Gastrocnemius medialis (tissue), 4 donors: ENCODE data around the gene ZNRD2.

ENCODE experiments used
- POLR2A ChIP-seq, 2 donors: fragments of 450-650 bp; IDR thresholded peaks; one replicate each; pipeline ENCODE4 v1.6.1; 2017; ENCODE audit warnings: antibody characterized with exemption in 2 of 2, mild to moderate bottlenecking in 2 of 2, moderate library complexity in 2 of 2
- TF ChIP-seq, protein P1 (sequence below), 5 experiments: fragments of 450-650 bp in 3 of 5; fragments of 200-600 bp in 2 of 5; sonication (generic) in 2 of 5; IDR thresholded peaks in 4 of 5; conservative IDR thresholded peaks in 1 of 5; 1 replicate in 4 of 5; 2 replicates in 1 of 5; pipeline ENCODE4 v1.5.1; 2016 to 2019; ENCODE audit warnings: antibody characterized with exemption in 5 of 5, mild to moderate bottlenecking in 3 of 5, moderate library complexity in 3 of 5

DNA sequence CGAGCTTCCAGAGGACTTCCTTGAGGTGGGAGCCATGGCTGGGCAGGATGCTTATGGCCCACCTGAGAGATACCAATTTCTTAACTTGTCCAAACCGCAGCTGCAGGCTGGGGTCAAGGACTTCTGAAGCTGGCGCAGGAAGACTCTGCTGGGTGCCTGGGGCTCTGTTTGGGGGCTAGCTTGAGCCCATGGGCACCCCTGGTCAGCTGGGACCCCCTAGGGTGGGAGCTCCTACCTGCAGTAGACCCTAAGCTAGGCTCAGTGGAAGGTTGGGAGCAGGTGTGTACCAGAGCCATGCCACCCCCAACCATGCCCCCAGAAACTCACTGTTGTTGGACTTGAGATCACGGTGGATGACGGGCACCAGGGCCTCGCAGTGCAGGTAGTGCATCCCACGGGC lies 42.4 kb downstream of the ZNRD2 start:
- TF ChIP-seq, protein P1, sequence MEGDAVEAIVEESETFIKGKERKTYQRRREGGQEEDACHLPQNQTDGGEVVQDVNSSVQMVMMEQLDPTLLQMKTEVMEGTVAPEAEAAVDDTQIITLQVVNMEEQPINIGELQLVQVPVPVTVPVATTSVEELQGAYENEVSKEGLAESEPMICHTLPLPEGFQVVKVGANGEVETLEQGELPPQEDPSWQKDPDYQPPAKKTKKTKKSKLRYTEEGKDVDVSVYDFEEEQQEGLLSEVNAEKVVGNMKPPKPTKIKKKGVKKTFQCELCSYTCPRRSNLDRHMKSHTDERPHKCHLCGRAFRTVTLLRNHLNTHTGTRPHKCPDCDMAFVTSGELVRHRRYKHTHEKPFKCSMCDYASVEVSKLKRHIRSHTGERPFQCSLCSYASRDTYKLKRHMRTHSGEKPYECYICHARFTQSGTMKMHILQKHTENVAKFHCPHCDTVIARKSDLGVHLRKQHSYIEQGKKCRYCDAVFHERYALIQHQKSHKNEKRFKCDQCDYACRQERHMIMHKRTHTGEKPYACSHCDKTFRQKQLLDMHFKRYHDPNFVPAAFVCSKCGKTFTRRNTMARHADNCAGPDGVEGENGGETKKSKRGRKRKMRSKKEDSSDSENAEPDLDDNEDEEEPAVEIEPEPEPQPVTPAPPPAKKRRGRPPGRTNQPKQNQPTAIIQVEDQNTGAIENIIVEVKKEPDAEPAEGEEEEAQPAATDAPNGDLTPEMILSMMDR (IDR thresholded peaks at IDR 0.05 in 4 of 5, conservative IDR thresholded peaks at IDR 0.05 in 1 of 5): no peak
- no peak for TF ChIP-seq POLR2A (IDR thresholded peaks at IDR 0.05)
